OCI-LY7 (cell line): Measurements from ENCODE around the gene CALM1. TPM values are rescaled to one million over a fixed set of nuclear protein-coding genes. Genes with fewer than 3 reads are reported as not detected.

Experiments
- BruUV-seq: library from RNA; stranded (reverse); fragments of 400-500 nt; replicated peaks from 2 replicates; lab custom pipeline; 2021; lab: Mats Ljungman, UMichigan
- CTCF ChIA-PET: fragments of 300-600 bp; sonication (Branson Sonifier 250); formaldehyde crosslinking; loops from one replicate; lab custom pipeline; 2022; ENCODE audit warnings: antibody characterized with exemption; ENCODE audit not compliant: unreplicated experiment; lab: Charles Lee
- POLR2A ChIA-PET: fragments of 300-600 bp; sonication (Branson Sonifier 250); formaldehyde crosslinking; loops from one replicate; lab custom pipeline; 2022; ENCODE audit warnings: antibody characterized with exemption; lab: Charles Lee
- DNase-seq: peaks from one replicate; pipeline ENCODE4 v3.0.0-alpha.2; 2015; ENCODE audit warnings: low spot score
- H2AFZ ChIP-seq: fragments of 200-600 bp; sonication (generic), shearing (Covaris generic); 2 replicates; pipeline ENCODE4 v1.6.1; 2014; ENCODE audit warnings: mild to moderate bottlenecking, antibody characterized with exemption, low read length, moderate library complexity
- H3K27ac ChIP-seq: fragments of 200-600 bp; sonication (generic); 2 replicates; pipeline ENCODE4 v1.5.1; 2014; ENCODE audit warnings: mixed run types, low read depth, mild to moderate bottlenecking, moderate library complexity, low read length, inconsistent platforms; ENCODE audit not compliant: poor library complexity, severe bottlenecking
- H3K36me3 ChIP-seq: fragments of 200-600 bp; sonication (generic); 2 replicates; pipeline ENCODE4 v1.6.1; 2014; ENCODE audit warnings: mild to moderate bottlenecking, antibody characterized with exemption, low read length, moderate library complexity, mixed read lengths; ENCODE audit not compliant: insufficient read depth
- H3K4me1 ChIP-seq: fragments of 200-600 bp; sonication (generic); 2 replicates; pipeline ENCODE4 v1.5.1; 2014; ENCODE audit warnings: mild to moderate bottlenecking, low read length; ENCODE audit not compliant: insufficient read depth, poor library complexity, severe bottlenecking
- H3K4me2 ChIP-seq: fragments of 200-600 bp; sonication (generic); 2 replicates; pipeline ENCODE4 v1.6.1; 2014; ENCODE audit warnings: mild to moderate bottlenecking, low read length
- H3K4me3 ChIP-seq: fragments of 200-600 bp; sonication (generic); 2 replicates; pipeline ENCODE4 v1.5.1; 2014; ENCODE audit warnings: mild to moderate bottlenecking, low read depth, low read length; ENCODE audit not compliant: poor library complexity, severe bottlenecking
- H3K79me2 ChIP-seq: fragments of 200-600 bp; sonication (generic); 2 replicates; pipeline ENCODE4 v1.6.1; 2016; ENCODE audit warnings: low read depth, mild to moderate bottlenecking, low read length, moderate library complexity, mixed read lengths; ENCODE audit not compliant: insufficient read depth
- H3K9me2 ChIP-seq: fragments of 200-600 bp; sonication (generic); 2 replicates; pipeline ENCODE4 v1.6.1; 2016; ENCODE audit warnings: mild to moderate bottlenecking, low read length, mixed read lengths; ENCODE audit not compliant: insufficient read depth
- H3K9me3 ChIP-seq: fragments of 200-600 bp; sonication (generic); 2 replicates; pipeline ENCODE4 v1.6.1; 2014; ENCODE audit warnings: mild to moderate bottlenecking, mixed run types, low read length, mixed read lengths
- H4K20me1 ChIP-seq: fragments of 200-600 bp; sonication (generic); 2 replicates; pipeline ENCODE4 v1.6.1; 2014; ENCODE audit warnings: mild to moderate bottlenecking, antibody characterized with exemption, low read length, moderate library complexity, mixed read lengths; ENCODE audit not compliant: insufficient read depth
- EZH2phosphoT487 ChIP-seq: fragments of 200-600 bp; sonication (generic); IDR thresholded peaks from 2 replicates; pipeline ENCODE4 v1.6.1; 2018; ENCODE audit warnings: low read depth, borderline replicate concordance, mild to moderate bottlenecking, mixed run types, antibody characterized with exemption, low read length, moderate library complexity, mixed read lengths
- intact Hi-C: fragments of 100-400 bp; cut with micrococcal nuclease; formaldehyde crosslinking; loops from one replicate; pipeline ENCODE4 v1.10.0; 2022; ENCODE audit not compliant: unreplicated experiment
- total RNA-seq, 2 experiments: library from RNA; depleted of rRNA in 1 of 2; stranded (reverse); fragments of >200 nt in 1 of 2; shearing (Covaris generic) in 1 of 2; gene quantifications; 2 replicates each; pipeline ENCODE4 v1.2.3, GENCODE V29; 2014 to 2022
- TF ChIP-seq, protein P1 (sequence below): fragments of 200-600 bp; sonication (generic); conservative IDR thresholded peaks from 2 replicates; pipeline ENCODE4 v1.5.1; 2014; ENCODE audit warnings: mild to moderate bottlenecking, antibody characterized with exemption, low read length, moderate library complexity, mixed read lengths

The CALM1 gene
- total RNA-seq, 2 experiments from 2014 or later: 282 to 311 TPM

DNA sequence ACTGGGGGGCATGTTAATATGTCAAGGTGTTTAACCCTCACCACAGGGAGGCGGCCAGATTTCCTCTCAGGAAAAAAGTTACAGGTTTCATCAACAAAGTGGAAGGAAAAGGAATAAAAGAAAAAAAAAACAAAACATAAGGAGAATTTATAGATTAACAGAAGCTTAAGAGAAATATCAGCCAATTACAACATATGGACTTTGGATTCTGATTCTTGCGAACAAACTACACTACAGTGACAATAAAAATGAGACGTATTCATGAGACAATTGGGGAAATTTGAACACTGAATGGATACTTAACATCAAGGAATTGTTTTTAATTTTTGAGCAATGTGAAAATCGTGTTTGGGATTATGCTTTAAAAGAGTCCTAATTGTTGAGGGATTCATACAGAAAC, 60.4 kb downstream of the CALM1 start:
- Histone ChIP-seq H3K79me2 (no peaks in the 10 kb centered on the region), H3K9me2 (no peaks in the 10 kb centered on the region), H4K20me1 (no peaks in the 10 kb centered on the region), H3K27ac (no peak overlapping the region), H3K36me3 (no peaks in the 10 kb centered on the region), H2AFZ (no peak overlapping the region), H3K4me2 (no peak overlapping the region), H3K4me3 (no peak overlapping the region), H3K4me1 (no peaks in the 10 kb centered on the region), H3K9me3 (no peaks in the 10 kb centered on the region)
- CTCF ChIA-PET: no interaction called here
- BruUV-seq: no TSS peak
- POLR2A ChIA-PET: no interaction called here
- TF ChIP-seq, protein P1, sequence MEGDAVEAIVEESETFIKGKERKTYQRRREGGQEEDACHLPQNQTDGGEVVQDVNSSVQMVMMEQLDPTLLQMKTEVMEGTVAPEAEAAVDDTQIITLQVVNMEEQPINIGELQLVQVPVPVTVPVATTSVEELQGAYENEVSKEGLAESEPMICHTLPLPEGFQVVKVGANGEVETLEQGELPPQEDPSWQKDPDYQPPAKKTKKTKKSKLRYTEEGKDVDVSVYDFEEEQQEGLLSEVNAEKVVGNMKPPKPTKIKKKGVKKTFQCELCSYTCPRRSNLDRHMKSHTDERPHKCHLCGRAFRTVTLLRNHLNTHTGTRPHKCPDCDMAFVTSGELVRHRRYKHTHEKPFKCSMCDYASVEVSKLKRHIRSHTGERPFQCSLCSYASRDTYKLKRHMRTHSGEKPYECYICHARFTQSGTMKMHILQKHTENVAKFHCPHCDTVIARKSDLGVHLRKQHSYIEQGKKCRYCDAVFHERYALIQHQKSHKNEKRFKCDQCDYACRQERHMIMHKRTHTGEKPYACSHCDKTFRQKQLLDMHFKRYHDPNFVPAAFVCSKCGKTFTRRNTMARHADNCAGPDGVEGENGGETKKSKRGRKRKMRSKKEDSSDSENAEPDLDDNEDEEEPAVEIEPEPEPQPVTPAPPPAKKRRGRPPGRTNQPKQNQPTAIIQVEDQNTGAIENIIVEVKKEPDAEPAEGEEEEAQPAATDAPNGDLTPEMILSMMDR: no peak
- no peak for TF ChIP-seq EZH2phosphoT487
- no peak for DNase-seq
- intact Hi-C loops: no loop called here

Other genes with a start within 250 kb of the CALM1 start
- 100 and 117 TPM in 2 replicates for gene PSMC1, start 140.5 kb upstream of the CALM1 start, total RNA-seq (2014; rRNA removed; shearing (Covaris generic))
- 76.9 and 92.7 TPM in 2 replicates for gene PSMC1, start 140.5 kb upstream of the CALM1 start, total RNA-seq (2022)
- gene NRDE2, start 65.1 kb upstream of the CALM1 start, total RNA-seq (2014; rRNA removed; shearing (Covaris generic)): 12.3 and 15.4 TPM in 2 replicates
- 16.6 and 19.1 TPM in 2 replicates for gene NRDE2, start 65.1 kb upstream of the CALM1 start, total RNA-seq (2022)